Amniotic epithelial cell (primary cell): ENCODE data around the gene VWDE.

Experiments used
- DNase-seq: peaks from one replicate; pipeline ENCODE4 v3.0.0-alpha.2; 2010; ENCODE audit warnings: low read depth

VWDE gene

DNA sequence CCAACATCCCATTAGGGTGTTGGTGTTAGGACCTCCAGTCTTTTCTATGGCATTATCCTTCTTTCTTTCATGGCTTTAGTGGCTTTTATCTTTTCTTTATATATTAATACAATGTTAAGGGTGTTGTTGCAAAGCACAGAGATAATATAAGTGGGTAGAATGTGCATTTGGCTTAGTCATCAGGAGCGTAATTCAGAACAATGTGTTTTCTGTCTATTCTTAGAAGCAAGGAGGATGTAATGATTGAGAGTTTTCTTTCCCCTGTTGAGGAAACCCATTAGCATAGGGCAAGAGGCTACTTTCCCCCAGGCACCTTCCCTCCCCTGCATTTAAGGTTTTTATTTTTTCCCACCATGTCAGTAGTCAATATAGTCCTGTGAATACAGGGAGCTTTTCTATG is 112.9 kb downstream of the VWDE start:
- no peak for DNase-seq

DNA sequence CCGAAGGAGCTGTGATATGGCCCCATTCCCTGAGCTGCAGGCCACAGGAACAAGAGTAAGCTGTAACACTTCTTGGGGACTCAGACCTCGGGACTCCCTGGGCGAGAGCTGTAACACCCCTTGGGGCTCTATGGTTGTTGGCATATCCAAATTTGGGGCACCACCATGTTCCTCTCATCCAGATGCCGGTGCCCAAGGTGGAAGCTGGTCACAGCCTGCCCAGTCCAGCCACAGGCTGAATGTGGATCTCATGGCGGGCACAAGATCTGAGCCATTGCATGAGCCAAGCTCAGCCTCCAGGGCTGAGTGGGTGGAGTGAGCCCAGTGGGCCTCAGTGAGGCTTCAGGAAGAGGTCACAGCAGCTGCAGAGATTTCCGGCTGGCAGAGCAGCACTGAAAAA is 113.7 kb downstream of the VWDE start:
- DNase-seq = no peak

DNA sequence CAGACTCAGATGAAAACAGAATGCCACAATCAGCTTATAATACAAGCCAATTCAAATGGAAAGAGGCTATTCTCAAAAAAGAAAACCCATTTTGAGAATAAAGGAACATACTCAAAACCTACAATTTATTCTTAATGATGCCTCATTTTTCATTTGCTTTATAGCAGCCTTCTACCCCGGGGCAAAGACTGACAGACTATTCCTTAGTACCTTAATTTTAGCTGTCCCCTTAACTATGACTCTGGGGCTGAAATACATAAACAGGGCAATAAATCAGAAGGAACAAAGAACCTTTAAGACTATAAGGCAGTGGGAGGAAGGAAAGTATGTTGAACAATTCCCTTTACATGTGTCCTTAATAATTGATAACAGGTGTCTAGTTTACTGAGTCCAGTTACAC is 115.8 kb downstream of the VWDE start:
- no peak for DNase-seq

DNA sequence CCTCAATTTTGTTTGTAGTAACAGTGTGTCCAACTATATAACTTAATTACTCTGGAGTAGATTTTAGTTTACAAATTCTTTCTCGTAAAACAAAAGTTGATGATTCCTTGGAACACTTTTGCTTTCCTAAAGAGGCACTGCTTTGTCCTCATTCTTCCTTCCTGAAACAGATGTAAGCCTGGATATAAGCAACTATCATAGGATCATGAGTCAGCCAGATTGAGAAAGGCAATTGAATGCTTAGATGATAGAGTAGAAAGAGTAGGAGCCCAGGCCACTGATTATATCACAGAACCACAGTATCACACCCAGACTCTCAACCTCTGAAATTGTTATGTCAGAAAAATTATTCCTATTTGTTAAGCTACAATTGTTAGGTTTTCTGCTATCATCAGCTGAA is 122.6 kb downstream of the VWDE start:
- peak; percentile 77 for DNase-seq
